KMS-11 (cell line): ENCODE data around the gene WSCD2.

Experiments used
- H2AFZ ChIP-seq: fragments of 200-600 bp; sonication (generic); 2 replicates; pipeline ENCODE4 v1.6.1; 2016; ENCODE audit warnings: antibody characterized with exemption, mixed run types, low read depth
- H3K27ac ChIP-seq: fragments of 200-600 bp; sonication (generic); 2 replicates; pipeline ENCODE4 v1.6.1; 2016; ENCODE audit warnings: mild to moderate bottlenecking, mixed run types
- H3K27me3 ChIP-seq: fragments of 200-600 bp; sonication (generic); 2 replicates; pipeline ENCODE4 v1.6.1; 2017; ENCODE audit warnings: mild to moderate bottlenecking, low read depth, mixed run types, moderate library complexity; ENCODE audit not compliant: insufficient read depth
- H3K36me3 ChIP-seq: fragments of 200-600 bp; sonication (generic); 2 replicates; pipeline ENCODE4 v1.6.1; 2017; ENCODE audit warnings: mild to moderate bottlenecking, mixed run types; ENCODE audit not compliant: insufficient read depth
- H3K4me1 ChIP-seq: fragments of 200-600 bp; sonication (generic); 2 replicates; pipeline ENCODE4 v1.6.1; 2016; ENCODE audit warnings: mild to moderate bottlenecking, low read depth, mixed run types; ENCODE audit not compliant: poor library complexity, severe bottlenecking
- H3K4me2 ChIP-seq: fragments of 200-600 bp; sonication (generic); 2 replicates; pipeline ENCODE4 v1.7.0; 2016; ENCODE audit warnings: mild to moderate bottlenecking, mixed run types
- H3K4me3 ChIP-seq: fragments of 200-600 bp; sonication (generic); IDR thresholded peaks from 2 replicates; pipeline ENCODE4 v1.6.1; 2017; ENCODE audit warnings: low read depth, low read length, mixed read lengths; ENCODE audit not compliant: insufficient read depth
- H3K79me2 ChIP-seq: fragments of 200-600 bp; sonication (generic); 2 replicates; pipeline ENCODE4 v1.6.1; 2016; ENCODE audit warnings: low read depth, mixed run types; ENCODE audit not compliant: insufficient read depth
- H3K9ac ChIP-seq: fragments of 200-600 bp; sonication (generic); 2 replicates; pipeline ENCODE4 v1.6.1; 2016; ENCODE audit warnings: mild to moderate bottlenecking, mixed run types
- H4K20me1 ChIP-seq: fragments of 200-600 bp; sonication (generic); 2 replicates; pipeline ENCODE4 v1.6.1; 2016; ENCODE audit warnings: mild to moderate bottlenecking, mixed run types; ENCODE audit not compliant: insufficient read depth
- TF ChIP-seq, protein P1 (sequence below): fragments of 200-600 bp; sonication (generic); conservative IDR thresholded peaks from 2 replicates; pipeline ENCODE4 v1.6.1; 2017; ENCODE audit warnings: low read depth, mild to moderate bottlenecking, antibody characterized with exemption, low read length, moderate library complexity, mixed read lengths

Gene WSCD2

DNA sequence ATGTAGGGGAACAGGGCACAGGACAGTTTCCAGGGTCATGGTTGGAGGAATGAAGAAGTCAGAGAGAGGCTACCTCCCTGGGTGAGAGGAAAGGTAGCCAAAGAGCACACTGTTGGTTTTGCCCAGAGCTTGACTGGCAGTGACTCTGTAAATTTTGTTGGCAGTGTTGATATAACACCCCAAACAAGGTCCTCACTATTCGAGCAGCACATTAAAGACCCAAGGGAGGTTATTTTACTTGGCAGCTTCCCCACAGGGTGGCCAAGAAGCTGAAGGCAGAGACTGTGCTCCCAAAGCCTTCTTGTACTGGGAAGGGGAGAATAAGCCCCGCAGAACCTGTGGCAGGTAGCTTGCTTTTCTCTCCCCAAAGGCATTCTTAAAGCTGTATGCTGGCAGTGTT lies 40.6 kb downstream of the WSCD2 start:
- Histone ChIP-seq H3K79me2 (no peaks in the 10 kb centered on the region), H3K27ac (no peak overlapping the region), H3K4me2 (no peak overlapping the region), H4K20me1 (no peaks in the 10 kb centered on the region), H3K27me3 (no peaks in the 10 kb centered on the region), H3K36me3 (no peaks in the 10 kb centered on the region), H3K4me3 (no peak overlapping the region), H2AFZ (no peak overlapping the region), H3K4me1 (no peaks in the 10 kb centered on the region), H3K9ac (no peak overlapping the region)
- TF ChIP-seq, protein P1, sequence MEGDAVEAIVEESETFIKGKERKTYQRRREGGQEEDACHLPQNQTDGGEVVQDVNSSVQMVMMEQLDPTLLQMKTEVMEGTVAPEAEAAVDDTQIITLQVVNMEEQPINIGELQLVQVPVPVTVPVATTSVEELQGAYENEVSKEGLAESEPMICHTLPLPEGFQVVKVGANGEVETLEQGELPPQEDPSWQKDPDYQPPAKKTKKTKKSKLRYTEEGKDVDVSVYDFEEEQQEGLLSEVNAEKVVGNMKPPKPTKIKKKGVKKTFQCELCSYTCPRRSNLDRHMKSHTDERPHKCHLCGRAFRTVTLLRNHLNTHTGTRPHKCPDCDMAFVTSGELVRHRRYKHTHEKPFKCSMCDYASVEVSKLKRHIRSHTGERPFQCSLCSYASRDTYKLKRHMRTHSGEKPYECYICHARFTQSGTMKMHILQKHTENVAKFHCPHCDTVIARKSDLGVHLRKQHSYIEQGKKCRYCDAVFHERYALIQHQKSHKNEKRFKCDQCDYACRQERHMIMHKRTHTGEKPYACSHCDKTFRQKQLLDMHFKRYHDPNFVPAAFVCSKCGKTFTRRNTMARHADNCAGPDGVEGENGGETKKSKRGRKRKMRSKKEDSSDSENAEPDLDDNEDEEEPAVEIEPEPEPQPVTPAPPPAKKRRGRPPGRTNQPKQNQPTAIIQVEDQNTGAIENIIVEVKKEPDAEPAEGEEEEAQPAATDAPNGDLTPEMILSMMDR: no peak

DNA sequence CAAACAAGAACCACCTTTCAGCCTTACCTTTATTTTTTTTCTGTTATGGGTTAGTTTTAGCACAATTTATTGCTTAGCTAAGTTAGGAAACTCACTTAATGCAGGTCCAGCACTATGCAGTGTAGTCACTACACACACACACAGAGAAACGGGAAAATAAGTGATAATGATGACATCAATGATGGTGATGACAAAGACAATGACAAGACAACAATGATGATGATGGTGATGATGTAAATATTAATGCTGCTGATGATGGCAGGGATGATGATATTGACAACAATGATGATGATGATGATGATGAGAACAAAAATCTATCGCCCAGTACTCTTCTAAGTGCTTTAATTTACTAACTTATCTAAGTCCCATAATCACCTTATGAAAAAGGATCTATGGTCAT lies 41.1 kb downstream of the WSCD2 start:
- Histone ChIP-seq H3K27me3 (no peaks in the 10 kb centered on the region), H3K36me3 (no peaks in the 10 kb centered on the region), H3K4me2 (no peak overlapping the region), H3K4me3 (no peak overlapping the region), H3K27ac (no peak overlapping the region), H3K79me2 (no peaks in the 10 kb centered on the region), H4K20me1 (no peaks in the 10 kb centered on the region), H2AFZ (no peak overlapping the region), H3K9ac (no peak overlapping the region), H3K4me1 (no peaks in the 10 kb centered on the region)
- TF ChIP-seq, protein P1: no peak

DNA sequence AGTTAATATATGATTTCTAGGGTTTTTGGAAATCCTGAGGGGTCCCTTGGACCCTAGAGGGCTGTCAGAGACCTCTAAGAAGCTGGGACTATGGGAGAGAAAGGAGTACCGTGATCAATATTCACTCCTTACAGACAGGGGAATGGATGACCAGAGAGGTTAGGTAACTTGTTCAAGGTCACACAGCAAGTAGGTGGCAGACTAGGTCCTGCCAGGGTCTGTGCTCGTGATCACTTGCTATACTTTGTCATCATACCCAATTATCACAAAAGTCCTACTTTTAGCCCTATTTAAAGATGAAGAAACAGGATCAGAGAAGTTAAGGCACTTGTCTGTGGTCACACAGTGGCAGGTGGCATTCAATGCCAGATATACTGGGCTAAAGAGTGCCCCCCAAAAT lies 42.9 kb downstream of the WSCD2 start:
- H2AFZ ChIP-seq: no peak overlapping the region
- H3K79me2 ChIP-seq: no peaks in the 10 kb centered on the region
- no peaks in the 10 kb centered on the region for H3K4me1 ChIP-seq
- H3K27ac ChIP-seq: no peak overlapping the region
- no peak overlapping the region for H3K4me2 ChIP-seq
- H4K20me1 ChIP-seq: no peaks in the 10 kb centered on the region
- no peaks in the 10 kb centered on the region for H3K36me3 ChIP-seq
- H3K9ac ChIP-seq: no peak overlapping the region
- H3K4me3 ChIP-seq: no peak overlapping the region
- H3K27me3 ChIP-seq: no peaks in the 10 kb centered on the region
- TF ChIP-seq, protein P1: no peak

GRCh38 chr12:108173160-108173559 lies 44.1 kb downstream of the WSCD2 start:
- H3K36me3 ChIP-seq: no peaks in the 10 kb centered on the region
- H3K9ac ChIP-seq: no peak overlapping the region
- H2AFZ ChIP-seq: no peak overlapping the region
- no peaks in the 10 kb centered on the region for H4K20me1 ChIP-seq
- H3K4me3 ChIP-seq: no peak overlapping the region
- no peaks in the 10 kb centered on the region for H3K79me2 ChIP-seq
- TF ChIP-seq, protein P1: no peak
- H3K4me2 ChIP-seq: no peak overlapping the region
- no peaks in the 10 kb centered on the region for H3K27me3 ChIP-seq
- no peaks in the 10 kb centered on the region for H3K4me1 ChIP-seq
- H3K27ac ChIP-seq: no peak overlapping the region
